Nephron (organoid): ENCODE measurements around the gene PHGDH.

ENCODE experiments used
- H3K27ac Mint-ChIP-seq, 3 experiments: 2 replicates each; pipeline ENCODE4 v1.8.0; 2020; ENCODE audit warnings: mixed read lengths in 3 of 3, mild to moderate bottlenecking in 2 of 3, moderate library complexity in 1 of 3
- H3K27me3 Mint-ChIP-seq: 2 replicates; pipeline ENCODE4 v1.8.0; 2021; ENCODE audit warnings: low read depth, mild to moderate bottlenecking, moderate library complexity, mixed read lengths
- H3K36me3 Mint-ChIP-seq: 2 replicates; pipeline ENCODE4 v1.8.0; 2020; ENCODE audit warnings: low read depth, mixed read lengths
- H3K4me1 Mint-ChIP-seq: 2 replicates; pipeline ENCODE4 v1.8.0; 2020; ENCODE audit warnings: mixed read lengths
- H3K4me3 Mint-ChIP-seq, 3 experiments: 2 replicates each; pipeline ENCODE4 v1.8.0; 2020; ENCODE audit warnings: mild to moderate bottlenecking in 3 of 3, mixed read lengths in 3 of 3, moderate library complexity in 2 of 3
- H3K9me3 Mint-ChIP-seq: 2 replicates; pipeline ENCODE4 v1.8.0; 2020; ENCODE audit warnings: mixed read lengths
- CTCF ChIP-seq, 3 experiments: fragments of 200-600 bp; sonication (generic); IDR thresholded peaks; one replicate each; pipeline ENCODE4 v1.5.0; 2021; ENCODE audit warnings: antibody characterized with exemption in 3 of 3; ENCODE audit not compliant: unreplicated experiment in 3 of 3

Gene PHGDH

GRCh38 chr1:119740896-119741780 lies 29.4 kb downstream of the PHGDH start:
- H3K36me3 Mint-ChIP-seq: peaks cover 48% of the 10 kb centered on the region
- H3K27ac Mint-ChIP-seq: peak overlapping the region; percentile 84 to 88 (median 85)
- H3K27me3 Mint-ChIP-seq: no peaks in the 10 kb centered on the region
- no peak for TF ChIP-seq CTCF (IDR thresholded peaks at IDR 0.05; ENCODE audit: unreplicated experiment in 3 of 3)
- no peak overlapping the region for H3K4me3 Mint-ChIP-seq
- peaks cover 72% of the 10 kb centered on the region for H3K4me1 Mint-ChIP-seq
- H3K9me3 Mint-ChIP-seq: no peaks in the 10 kb centered on the region

DNA sequence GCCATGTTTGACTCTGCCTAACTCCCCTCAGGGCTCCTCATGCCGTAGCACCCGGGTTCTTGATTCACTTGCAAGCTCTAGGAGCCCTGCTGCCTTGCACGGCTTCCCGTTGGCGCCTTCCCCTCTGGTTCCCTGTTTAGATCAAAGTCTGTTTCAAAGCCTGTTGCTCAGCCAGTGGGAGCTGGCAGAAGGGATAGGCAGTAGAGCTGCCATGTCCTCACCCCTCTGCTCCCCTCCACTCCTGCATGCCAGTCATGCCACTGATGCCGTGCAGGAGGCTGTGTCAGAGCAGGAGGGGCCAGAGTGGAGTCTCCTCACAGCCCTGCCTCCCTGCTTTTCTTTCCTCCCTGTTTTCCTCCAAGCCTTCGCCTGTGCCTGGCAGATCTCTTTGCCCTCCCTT lies 30.5 kb downstream of the PHGDH start:
- Mint-ChIP-seq H3K36me3 (peaks cover 37% of the 10 kb centered on the region), H3K27ac (peak overlapping the region; percentile 77 to 85 (median 84)), H3K4me3 (no peak overlapping the region), H3K27me3 (no peaks in the 10 kb centered on the region), H3K9me3 (no peaks in the 10 kb centered on the region), H3K4me1 (peaks cover 73% of the 10 kb centered on the region)
- no peak for TF ChIP-seq CTCF (IDR thresholded peaks at IDR 0.05; ENCODE audit: unreplicated experiment in 3 of 3)

GRCh38 chr1:119742677-119743076 lies 30.9 kb downstream of the PHGDH start:
- no peaks in the 10 kb centered on the region for H3K27me3 Mint-ChIP-seq
- no peak overlapping the region for H3K4me3 Mint-ChIP-seq
- H3K36me3 Mint-ChIP-seq: peaks cover 34% of the 10 kb centered on the region
- H3K27ac Mint-ChIP-seq: peak overlapping the region in 2 of 3 experiments; percentile 77 to 84
- no peaks in the 10 kb centered on the region for H3K9me3 Mint-ChIP-seq
- no peak for TF ChIP-seq CTCF (IDR thresholded peaks at IDR 0.05; ENCODE audit: unreplicated experiment in 3 of 3)
- H3K4me1 Mint-ChIP-seq: peaks cover 70% of the 10 kb centered on the region

- peak overlapping the region in 2 of 3 experiments; percentile 46 to 60 for H3K27ac Mint-ChIP-seq
- no peaks in the 10 kb centered on the region for H3K9me3 Mint-ChIP-seq
- TF ChIP-seq CTCF (IDR thresholded peaks at IDR 0.05; ENCODE audit: unreplicated experiment in 3 of 3): no peak
- H3K4me3 Mint-ChIP-seq: no peak overlapping the region
- no peaks in the 10 kb centered on the region for H3K27me3 Mint-ChIP-seq
- peaks cover 63% of the 10 kb centered on the region for H3K4me1 Mint-ChIP-seq
- H3K36me3 Mint-ChIP-seq: peaks cover 29% of the 10 kb centered on the region
Observed at GRCh38 chr1:119743308-119743707, 31.6 kb downstream of the PHGDH start.

GRCh38 chr1:119743776-119744597 lies 32.3 kb downstream of the PHGDH start:
- peak overlapping the region; percentile 46 to 74 (median 60) for H3K27ac Mint-ChIP-seq
- H3K4me1 Mint-ChIP-seq: peaks cover 56% of the 10 kb centered on the region
- peaks cover 28% of the 10 kb centered on the region for H3K36me3 Mint-ChIP-seq
- peak; percentile 82 to 90 (median 84) for TF ChIP-seq CTCF (IDR thresholded peaks at IDR 0.05; ENCODE audit: unreplicated experiment in 3 of 3)
- no peak overlapping the region for H3K4me3 Mint-ChIP-seq
- no peaks in the 10 kb centered on the region for H3K27me3 Mint-ChIP-seq
- no peaks in the 10 kb centered on the region for H3K9me3 Mint-ChIP-seq
